NCI-H1417 (cell line): ENCODE measurements around the gene GASK1B.

Experiments used
- DNase-seq, 3 experiments: peaks; one replicate each; lab custom pipeline; 2025; lab: John Stamatoyannopoulos, UW

The GASK1B gene

DNA sequence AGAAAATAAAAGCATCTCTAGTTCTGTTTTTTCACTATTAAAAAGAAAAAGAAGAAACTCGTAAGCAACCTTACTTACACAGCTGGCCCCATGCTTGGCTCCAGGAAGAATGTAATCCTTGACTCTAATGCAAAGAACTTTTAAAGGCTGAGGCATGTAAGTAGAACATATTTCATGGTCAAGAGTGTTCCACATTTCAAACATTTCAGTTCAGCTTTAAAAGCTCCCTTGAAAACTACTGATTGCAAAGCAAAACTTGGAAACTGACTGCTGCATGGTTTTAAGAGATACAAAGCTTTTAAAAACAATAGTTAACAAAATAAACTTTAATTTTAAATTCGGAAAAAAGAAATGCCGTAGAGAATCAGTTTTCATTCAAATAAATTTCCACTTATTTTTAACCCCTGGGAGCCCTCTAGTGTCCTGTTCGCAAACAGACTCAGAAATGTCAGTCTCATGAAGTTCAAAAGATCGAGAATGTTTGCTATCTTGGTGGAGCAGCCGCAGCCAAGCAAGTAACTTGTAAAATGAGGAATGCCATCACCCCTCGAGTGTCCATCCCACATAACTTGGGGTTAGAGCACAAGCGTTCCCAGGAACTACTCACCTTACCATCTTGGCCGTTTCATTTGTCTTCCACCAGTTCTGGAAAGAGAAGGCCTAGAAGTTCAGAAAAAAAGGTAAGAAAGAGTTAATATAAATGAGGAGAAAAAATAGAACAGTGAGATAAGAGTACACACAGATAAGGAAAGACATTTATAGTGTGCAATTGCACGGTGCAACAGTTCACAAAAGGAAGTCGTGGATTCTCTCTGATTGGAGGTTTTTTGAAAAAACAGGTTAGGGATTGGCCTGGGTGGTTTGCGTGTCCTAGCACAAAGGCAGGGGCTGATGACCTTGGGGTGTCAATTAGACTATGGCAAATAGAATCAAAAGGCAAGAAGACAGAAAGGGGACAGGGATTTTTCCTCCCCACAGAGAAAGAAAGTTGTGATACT lies at the start of gene GASK1B:
Gene GASK1B, minus strand, starts transcription at position 765 of the 998 bp plus-strand sequence. CDS start 1,650 bp downstream, outside the sequence.
- DNase-seq: peak in 2 of 3 experiments; percentile 16 to 67

DNA sequence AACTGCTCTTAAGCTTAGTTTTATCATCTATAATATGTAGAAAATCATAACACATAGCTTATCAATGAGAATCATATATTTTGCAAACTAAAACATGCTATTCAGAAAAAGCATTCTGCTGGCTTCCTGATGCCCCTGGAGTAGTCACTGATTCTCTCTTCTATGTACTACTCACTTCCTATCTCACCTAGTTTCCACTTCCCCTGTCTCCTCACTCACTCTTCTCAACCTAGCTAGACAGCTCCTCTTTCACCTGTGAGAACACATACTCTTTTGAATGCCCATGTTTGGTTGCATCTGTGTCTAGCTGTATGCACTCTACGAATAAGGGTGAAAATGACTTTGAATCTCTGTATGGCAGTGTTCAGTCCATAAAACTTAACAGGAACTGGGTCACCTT lies 46.8 kb upstream of the GASK1B start:
- no peak for DNase-seq

DNA sequence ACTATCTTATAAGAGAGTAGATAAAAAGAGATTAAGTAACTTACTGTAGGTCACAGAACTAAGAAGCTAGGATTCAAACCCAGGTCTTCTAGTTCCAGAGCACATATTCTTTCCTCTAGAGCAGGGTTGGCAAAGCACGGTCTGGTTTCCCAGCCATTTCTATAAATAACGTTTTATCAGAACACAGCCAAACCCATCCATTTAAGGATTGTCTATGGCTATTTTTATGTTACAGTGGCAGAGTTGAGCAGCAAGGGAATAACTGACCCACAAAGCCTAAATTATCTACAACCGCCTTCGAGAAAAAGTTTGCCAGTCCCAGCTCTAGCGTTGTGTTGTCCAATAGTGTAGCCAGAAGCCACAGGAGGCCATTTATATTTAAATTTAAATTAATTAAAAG lies 44.9 kb upstream of the GASK1B start:
- no peak for DNase-seq

- no peak for DNase-seq
Observed at GRCh38 chr4:158214856-158215255, 42.0 kb upstream of the GASK1B start.

DNA sequence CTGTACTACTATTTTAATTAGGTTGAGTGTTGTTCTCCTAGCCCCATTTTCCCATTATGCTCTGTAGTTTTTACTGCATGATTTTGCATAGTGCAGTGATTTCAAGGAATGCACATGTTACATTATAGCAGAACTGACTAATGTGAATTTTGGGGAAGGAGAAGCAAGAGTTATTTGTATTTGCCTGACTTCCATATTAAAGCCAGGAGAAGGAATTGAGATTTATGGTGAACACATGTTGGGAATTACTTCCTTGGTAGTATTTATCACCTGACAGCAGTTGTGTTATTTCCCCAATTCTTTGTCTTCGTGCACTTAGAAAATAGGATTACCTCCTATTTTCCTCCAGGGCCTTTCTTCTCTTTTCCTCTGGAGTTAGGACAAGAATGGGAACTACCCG lies 40.6 kb upstream of the GASK1B start:
- no peak for DNase-seq

GRCh38 chr4:158211222-158211621 lies 38.4 kb upstream of the GASK1B start:
- DNase-seq: peak in 2 of 3 experiments; percentile 39 to 59

DNA sequence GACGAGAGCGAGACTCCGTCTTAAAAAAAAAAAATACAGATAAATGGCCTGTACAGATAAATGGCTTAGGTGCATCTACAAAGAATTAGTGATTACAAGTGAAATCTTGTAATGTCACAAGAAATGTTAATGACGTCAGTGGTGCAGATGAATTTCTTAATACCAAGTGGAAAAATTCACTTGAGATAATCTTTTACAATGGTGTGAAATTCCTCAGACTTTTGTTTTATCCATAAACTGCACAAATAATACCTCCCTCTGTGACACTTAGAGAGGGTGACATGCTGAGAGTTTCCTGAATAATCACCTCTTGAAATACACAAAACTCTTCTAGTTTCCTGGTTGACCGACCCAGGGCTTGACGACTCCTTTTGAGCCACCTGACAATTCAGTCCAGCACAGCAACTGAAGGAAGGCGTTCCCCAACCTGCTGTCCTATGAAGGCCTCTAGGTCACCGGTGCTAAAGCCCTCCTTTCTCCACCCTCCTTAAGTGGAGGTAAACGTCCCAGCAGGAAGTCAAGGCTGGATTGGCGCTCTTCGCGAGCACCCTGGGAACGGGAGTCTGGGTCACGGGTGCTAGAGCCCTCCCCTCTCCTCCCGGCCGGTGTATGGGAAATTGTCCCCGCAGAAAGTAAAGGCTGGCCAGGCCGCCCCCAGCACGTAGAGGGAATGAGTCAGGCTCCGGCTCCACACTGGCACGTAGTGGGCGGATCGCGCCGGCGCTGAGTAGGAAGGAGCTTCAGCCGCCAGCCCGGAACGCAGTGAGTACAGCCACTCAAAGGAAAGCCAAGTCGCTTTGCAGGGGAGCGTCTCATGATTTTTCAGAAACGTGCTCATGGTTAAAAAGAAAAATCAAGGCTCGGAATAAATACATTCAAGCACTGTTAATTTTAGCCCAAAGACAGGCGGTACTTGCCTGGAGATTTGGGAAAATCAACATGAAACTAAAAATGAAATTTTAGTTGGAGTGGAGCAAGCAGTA lies 37.3 kb upstream of the GASK1B start, which contains the start of gene TMEM144:
Gene TMEM144, plus strand, starts transcription at position 662 of the 983 bp plus-strand sequence. CDS start 2,182 bp downstream, outside the sequence.
- peak; percentile 20 to 82 (median 73) for DNase-seq

DNA sequence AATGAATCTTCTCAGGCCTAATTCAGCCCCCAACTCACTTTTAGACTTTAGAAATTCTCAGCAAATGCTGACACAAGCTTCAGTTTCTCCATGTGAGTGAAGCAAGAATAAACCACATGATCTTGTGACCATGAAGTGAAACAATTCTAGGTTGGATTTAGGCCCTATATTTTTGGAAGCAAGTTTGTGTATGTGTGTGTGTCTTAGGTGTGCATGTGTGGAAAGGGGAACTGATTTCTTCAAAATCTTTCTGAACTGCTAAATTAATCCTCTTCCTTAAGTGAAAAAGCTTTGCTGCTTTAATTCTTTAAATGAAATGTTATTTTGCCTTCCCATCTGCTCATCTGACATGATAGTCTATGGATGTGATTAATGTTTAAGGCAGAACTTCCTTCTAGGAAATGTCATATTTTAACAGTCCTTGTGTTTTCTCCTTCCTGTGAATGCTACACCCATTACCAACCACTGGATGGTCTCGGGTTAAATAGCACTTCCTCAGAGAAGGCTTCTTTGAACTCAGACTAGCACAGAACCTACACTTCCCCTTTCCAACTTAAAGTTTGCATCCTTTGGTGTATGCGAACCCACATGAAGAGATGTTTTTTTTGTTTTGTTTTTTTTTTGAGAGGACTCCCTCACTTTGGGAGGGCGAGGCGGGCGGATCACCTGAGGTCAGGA lies 36.3 kb upstream of the GASK1B start:
- DNase-seq: no peak

- no peak for DNase-seq
Observed at GRCh38 chr4:158203929-158204328, 31.1 kb upstream of the GASK1B start.

DNA sequence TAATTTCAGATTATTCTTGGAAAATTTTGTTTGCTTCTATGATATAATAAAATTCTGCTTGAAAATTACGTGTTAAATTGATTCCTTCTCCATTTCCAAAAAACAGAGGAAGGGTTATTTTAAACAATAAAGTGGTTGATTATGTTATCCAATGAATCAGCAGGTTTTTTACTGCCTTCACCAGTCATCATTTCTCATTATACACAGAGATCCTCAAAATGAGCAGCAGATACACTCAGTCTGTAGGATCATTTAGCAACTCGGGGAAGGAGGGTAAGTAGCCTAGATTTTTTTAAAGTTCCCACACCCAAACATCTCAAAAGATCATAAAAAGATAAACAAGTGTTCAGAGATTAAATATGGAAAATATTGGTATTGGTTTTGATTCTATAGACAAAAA lies 30.6 kb upstream of the GASK1B start:
- no peak for DNase-seq

DNA sequence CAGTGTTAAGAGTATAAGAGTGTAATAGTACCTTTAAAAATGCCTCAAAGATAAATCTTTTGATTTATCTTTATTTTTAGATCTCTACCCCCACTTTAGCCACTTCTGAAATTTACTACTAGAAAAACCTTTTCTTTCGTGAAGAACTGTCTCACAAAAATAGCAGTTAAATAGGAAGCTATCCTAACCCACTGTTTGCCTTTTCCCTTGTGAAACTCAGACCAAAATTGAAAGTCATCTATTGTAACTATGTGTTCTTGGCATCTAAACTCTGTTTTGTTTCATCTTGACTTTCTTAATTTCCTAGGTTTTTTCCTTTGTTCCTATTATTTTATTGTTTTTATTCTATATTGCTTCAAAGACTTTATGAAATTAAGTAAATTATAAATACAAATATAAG lies 29.7 kb upstream of the GASK1B start:
- no peak for DNase-seq

GRCh38 chr4:158201876-158202275 lies 29.1 kb upstream of the GASK1B start:
- DNase-seq: no peak

DNA sequence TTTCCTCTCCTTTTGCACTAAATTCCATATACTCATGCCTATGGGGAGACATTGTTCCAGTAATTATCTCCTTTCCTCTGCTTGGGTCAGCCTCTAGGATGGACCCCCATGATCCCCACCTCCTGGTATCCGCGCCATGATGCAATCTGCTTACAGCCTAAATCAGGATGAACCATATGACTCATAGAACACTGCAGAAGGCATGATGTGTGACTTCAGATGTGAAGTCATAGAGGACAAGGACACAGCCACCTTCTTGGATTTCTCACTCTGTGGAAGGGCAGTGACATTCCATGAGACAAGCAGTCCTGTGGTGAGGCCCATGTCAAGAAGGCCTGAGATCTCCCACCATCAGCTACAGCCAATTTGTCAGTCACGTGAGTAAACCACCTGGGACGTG lies 28.5 kb upstream of the GASK1B start:
- no peak for DNase-seq

GRCh38 chr4:158200214-158200613 lies 27.4 kb upstream of the GASK1B start:
- no peak for DNase-seq

GRCh38 chr4:158197194-158197776 lies 24.5 kb upstream of the GASK1B start:
- DNase-seq: no peak

GRCh38 chr4:158195297-158195696 lies 22.5 kb upstream of the GASK1B start:
- DNase-seq: no peak

- peak in 2 of 3 experiments; percentile 17 to 75 for DNase-seq
Observed at GRCh38 chr4:158193171-158193749, 20.4 kb upstream of the GASK1B start.

DNA sequence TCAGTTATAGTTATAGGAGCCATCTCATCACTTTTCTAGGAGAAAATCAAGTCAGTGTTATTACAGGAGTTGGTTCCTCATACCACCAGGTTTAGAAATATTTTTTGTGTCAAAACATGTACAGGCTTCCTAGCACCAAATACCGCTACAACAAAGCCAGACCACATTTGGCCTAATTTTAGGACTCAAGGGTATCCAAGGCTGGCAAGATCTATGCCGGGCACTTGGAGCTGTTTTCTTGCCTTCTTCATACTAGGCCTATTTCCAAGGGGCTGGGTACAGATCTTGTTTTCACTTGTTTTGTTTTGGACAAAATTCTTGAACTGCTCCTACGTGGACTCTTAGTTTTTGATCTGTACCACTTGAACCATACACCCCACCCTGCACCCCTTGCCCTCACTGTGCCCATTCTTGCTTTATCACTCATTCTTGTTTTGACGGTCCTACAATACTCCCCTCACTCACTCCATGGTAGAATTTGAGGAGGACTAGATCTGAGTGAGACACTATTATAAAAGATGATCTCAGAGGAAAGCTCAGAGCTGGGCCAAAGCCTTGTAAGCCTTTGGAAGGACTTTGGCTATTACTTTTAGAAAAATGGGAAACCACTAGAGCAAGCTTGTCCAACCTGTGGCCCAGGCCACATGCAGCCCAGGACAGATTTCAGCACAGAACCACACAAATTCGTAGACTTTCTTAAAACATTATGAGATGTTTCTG lies 19.8 kb upstream of the GASK1B start:
- no peak for DNase-seq

DNA sequence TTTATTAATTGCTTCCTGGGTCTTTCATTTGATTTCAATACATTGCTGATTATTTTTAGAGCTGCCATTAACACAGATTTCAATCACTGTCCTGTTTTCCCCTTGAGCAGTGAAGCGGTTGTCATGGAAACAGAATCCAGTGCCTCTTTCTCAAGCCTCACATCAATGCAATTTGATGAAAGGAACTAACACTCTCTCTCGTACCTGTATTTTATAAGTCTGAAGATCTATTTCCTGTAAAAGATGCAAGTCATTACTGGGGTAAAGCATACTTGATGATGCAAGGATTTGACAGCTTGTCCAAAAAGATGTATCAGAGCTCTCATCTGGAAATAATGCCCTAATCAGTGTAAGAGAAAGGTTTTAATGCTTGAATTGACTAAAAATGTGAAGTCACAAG lies 17.9 kb upstream of the GASK1B start:
- DNase-seq: peak in 2 of 3 experiments; percentile 26 to 75

- no peak for DNase-seq
Observed at GRCh38 chr4:158189422-158189821, 16.6 kb upstream of the GASK1B start.
